Upper lobe of left lung (tissue), 6 donors: ENCODE measurements around the gene STXBP6. TPM values are rescaled to one million over a fixed set of nuclear protein-coding genes. Genes with fewer than 3 reads are reported as not detected.
A peak's percentile ranks its signal among the peaks of the same experiment; 100 is the strongest.

Source experiments
- ATAC-seq, 2 donors: fragments of 200-7000 bp; cut with Tn5 transposase; one replicate each; pipeline ENCODE4 v1.9.1; 2022; ENCODE audit warnings: mild to moderate bottlenecking in 2 of 2, moderate library complexity in 2 of 2; ENCODE audit not compliant: low FRiP score in 2 of 2
- DNase-seq, 2 donors: peaks; one replicate each; pipeline ENCODE4 v3.0.0-alpha.2; 2019 to 2020
- H3K27ac ChIP-seq, 4 donors: fragments of 200-600 bp; sonication (generic); one replicate each; pipeline ENCODE4 v1.5.1; 2016 to 2019
- H3K27me3 ChIP-seq, 4 donors: fragments of 200-600 bp; sonication (generic); one replicate each; pipeline ENCODE4 v1.5.1; 2017 to 2019
- H3K36me3 ChIP-seq, 4 donors: fragments of 200-600 bp; sonication (generic); one replicate each; pipeline ENCODE4 v1.5.1; 2016 to 2019
- H3K4me1 ChIP-seq, 4 donors: fragments of 200-600 bp; sonication (generic); one replicate each; pipeline ENCODE4 v1.5.1; 2018 to 2019
- H3K4me3 ChIP-seq, 4 donors: fragments of 200-600 bp; sonication (generic); one replicate each; pipeline ENCODE4 v1.5.1; 2017 to 2019; ENCODE audit warnings: mild to moderate bottlenecking in 2 of 4, moderate library complexity in 1 of 4
- H3K9me3 ChIP-seq, 4 donors: fragments of 200-600 bp; sonication (generic); one replicate each; pipeline ENCODE4 v1.5.1; 2018 to 2019
- CTCF ChIP-seq, 6 experiments: fragments of 450-650 bp in 4 of 6; fragments of 200-600 bp in 2 of 6; sonication (generic) in 2 of 6; IDR thresholded peaks; one replicate each; pipeline ENCODE4 v1.5.1; 2016 to 2019; ENCODE audit warnings: antibody characterized with exemption in 6 of 6
- EP300 ChIP-seq, 4 donors: sonication (generic); formaldehyde crosslinking; IDR thresholded peaks; one replicate each; pipeline ENCODE4 v1.5.1; 2017; ENCODE audit warnings: antibody characterized with exemption in 4 of 4, control low read depth in 2 of 4
- POLR2A ChIP-seq, 4 donors: fragments of 450-650 bp; IDR thresholded peaks; one replicate each; pipeline ENCODE4 v1.5.1; 2016 to 2017; ENCODE audit warnings: antibody characterized with exemption in 4 of 4, mild to moderate bottlenecking in 2 of 4
- POLR2AphosphoS5 ChIP-seq, 2 donors: sonication (generic); formaldehyde crosslinking; IDR thresholded peaks; one replicate each; pipeline ENCODE4 v1.5.1; 2017; ENCODE audit warnings: antibody characterized with exemption in 2 of 2
- WGBS, 2 donors: methylation state at CpG; one replicate each; pipeline ENCODE4 v1.1.5; 2017 to 2018; 5-methylcytosine and 5-hydroxymethylcytosine counted together
- total RNA-seq, 6 donors: library from RNA; depleted of rRNA in 4 of 6; stranded (reverse); fragments of >200 nt in 4 of 6; gene quantifications; one replicate each; pipeline versions ENCODE4 v1.1.0 to v1.2.1, GENCODE V29; 2016 to 2021
- donor health status: DM: no; HTN: no; CAD: no; lungs with moderate emphysema.
- donor health status: DM: no; HTN: yes; CAD: no; lungs with severe emphysema.

STXBP6 gene
- total RNA-seq, 6 donors from 2014 or later, result 13.6 to 38.3 (median 23.7) TPM

GRCh38 chr14:24887623-24888304 lies 162.2 kb downstream of the STXBP6 start:
- WGBS, 2 donors, result 87 to 90% methylated on average over 3 of the region's 3 CpGs

GRCh38 chr14:24885410-24885913 lies 164.5 kb downstream of the STXBP6 start:
- Histone ChIP-seq H3K9me3 (no peaks in the 10 kb centered on the region), H3K27ac (peak overlapping the region in 1 of 4 donors; percentile 0), H3K4me3 (no peak overlapping the region), H3K27me3 (no peaks in the 10 kb centered on the region), H3K36me3 (no peaks in the 10 kb centered on the region), H3K4me1 (no peaks in the 10 kb centered on the region)
- no peak for ATAC-seq
- TF ChIP-seq CTCF (IDR thresholded peaks at IDR 0.05) (no peak), POLR2AphosphoS5 (IDR thresholded peaks at IDR 0.05) (no peak), POLR2A (IDR thresholded peaks at IDR 0.05) (no peak), EP300 (IDR thresholded peaks at IDR 0.05) (no peak)
- WGBS, 2 donors, result 75 to 76% methylated on average over 3 of the region's 3 CpGs
- no peak for DNase-seq

More at GRCh38 chr14:24887623-24888304, 162.2 kb downstream of the STXBP6 start:
- ATAC-seq (no peak), DNase-seq (no peak)
- Histone ChIP-seq H3K9me3 (peaks cover 0 to 5% (median 2%) of the 10 kb centered on the region in 4 donors), H3K4me1 (no peaks in the 10 kb centered on the region), H3K4me3 (no peak overlapping the region), H3K27me3 (no peaks in the 10 kb centered on the region), H3K27ac (no peak overlapping the region), H3K36me3 (no peaks in the 10 kb centered on the region)
- TF ChIP-seq CTCF (IDR thresholded peaks at IDR 0.05) (no peak), POLR2AphosphoS5 (IDR thresholded peaks at IDR 0.05) (no peak), POLR2A (IDR thresholded peaks at IDR 0.05) (no peak), EP300 (IDR thresholded peaks at IDR 0.05) (no peak)

GRCh38 chr14:24883576-24883975 lies 166.4 kb downstream of the STXBP6 start:
- no peak for DNase-seq
- Histone ChIP-seq H3K9me3 (no peaks in the 10 kb centered on the region), H3K4me1 (peaks cover 0 to 9% (median 0%) of the 10 kb centered on the region in 4 donors), H3K36me3 (no peaks in the 10 kb centered on the region), H3K4me3 (no peak overlapping the region), H3K27me3 (no peaks in the 10 kb centered on the region), H3K27ac (no peak overlapping the region)
- WGBS, 2 donors, result 93 to 94% methylated on average over 2 of the region's 2 CpGs
- no peak for ATAC-seq
- TF ChIP-seq POLR2A (IDR thresholded peaks at IDR 0.05), result no peak
- no peak for TF ChIP-seq EP300 (IDR thresholded peaks at IDR 0.05)
- no peak for TF ChIP-seq POLR2AphosphoS5 (IDR thresholded peaks at IDR 0.05)
- TF ChIP-seq CTCF (IDR thresholded peaks at IDR 0.05), result no peak

DNA sequence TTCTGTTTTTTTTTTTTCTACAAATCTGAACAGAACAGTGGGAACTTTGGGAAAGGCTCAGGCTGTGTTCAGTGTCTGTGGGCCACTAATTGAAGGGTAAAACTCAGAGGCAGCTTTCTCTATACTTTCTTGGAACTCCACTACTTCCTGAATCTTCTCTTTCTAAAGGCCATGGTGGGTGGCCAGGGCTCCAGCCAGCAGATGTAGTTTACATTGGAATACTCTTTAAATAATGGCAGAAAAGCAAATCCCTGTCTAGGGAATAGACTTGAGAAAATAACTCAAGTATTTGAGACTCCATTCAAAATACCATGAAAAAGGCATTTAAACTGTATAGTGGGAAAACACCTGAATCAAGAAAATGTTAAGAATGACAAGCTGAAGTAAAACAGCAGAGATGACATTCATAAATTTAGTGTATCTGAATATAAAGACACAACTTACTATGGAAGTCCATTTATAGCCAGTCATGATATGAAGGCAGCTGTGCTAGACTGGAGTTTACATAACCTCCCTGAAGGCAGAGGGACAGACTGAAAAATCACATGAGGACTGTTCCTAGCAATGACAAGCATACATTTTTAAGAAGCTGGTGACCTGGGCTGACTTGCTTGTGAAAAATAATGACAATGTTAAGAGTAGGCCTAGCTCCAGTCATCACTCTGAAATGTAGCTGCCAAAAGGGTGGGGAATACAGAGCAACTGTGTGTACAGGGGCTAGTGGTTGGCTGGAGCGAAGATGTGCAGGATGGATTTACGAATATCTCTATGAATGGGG lies 168.6 kb downstream of the STXBP6 start:
- no peaks in the 10 kb centered on the region for H3K27me3 ChIP-seq
- DNase-seq (no peak), ATAC-seq (no peak)
- no peaks in the 10 kb centered on the region for H3K36me3 ChIP-seq
- TF ChIP-seq POLR2A (IDR thresholded peaks at IDR 0.05) (no peak), POLR2AphosphoS5 (IDR thresholded peaks at IDR 0.05) (no peak), CTCF (IDR thresholded peaks at IDR 0.05) (no peak)
- peak overlapping the region in 1 of 4 donors; percentile 10 for H3K27ac ChIP-seq
- H3K4me3 ChIP-seq, result no peak overlapping the region
- WGBS, 2 donors, result 95 to 100% methylated on average over 2 of the region's 2 CpGs
- peaks cover 0 to 15% (median 11%) of the 10 kb centered on the region in 4 donors for H3K4me1 ChIP-seq
- H3K9me3 ChIP-seq, result no peaks in the 10 kb centered on the region
